ENCODE measurements around the gene LSM3.

Gene LSM3

DNA sequence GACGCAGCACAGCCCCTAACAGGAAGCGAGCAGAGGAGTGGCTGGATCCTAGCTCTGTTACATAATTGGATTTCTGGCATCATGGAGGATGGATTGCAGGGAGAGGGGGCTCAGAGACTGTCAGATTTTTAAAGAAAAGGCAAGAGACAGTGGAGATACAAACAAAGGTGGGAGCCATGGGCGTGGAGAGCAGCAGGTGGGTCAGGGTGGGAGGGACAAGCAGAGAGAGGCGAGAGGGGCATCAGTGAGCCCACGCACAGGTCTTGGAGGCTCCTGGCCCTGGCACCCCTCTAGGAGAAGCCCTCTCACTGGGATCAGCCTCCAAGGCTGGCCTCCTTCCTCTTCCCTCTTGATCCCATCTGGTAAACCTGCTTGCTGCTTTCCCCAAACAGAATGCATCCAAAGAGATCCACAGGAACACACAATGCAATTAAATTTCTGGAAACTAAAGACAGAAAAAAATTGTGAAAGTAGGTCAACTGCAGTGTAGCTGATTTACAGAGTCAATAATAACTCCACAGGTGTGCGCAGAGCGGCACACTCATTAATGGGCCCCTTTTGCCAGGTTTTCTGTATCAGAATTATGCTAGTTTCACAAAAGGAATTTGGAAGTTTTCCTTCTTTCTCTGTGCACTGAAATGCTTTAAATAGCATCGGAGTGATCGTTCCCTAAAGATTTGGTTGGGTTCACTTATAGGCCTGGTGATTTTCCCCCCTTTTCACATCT, 66.1 kb downstream of the LSM3 start:
- no peak for DNase-seq

DNA sequence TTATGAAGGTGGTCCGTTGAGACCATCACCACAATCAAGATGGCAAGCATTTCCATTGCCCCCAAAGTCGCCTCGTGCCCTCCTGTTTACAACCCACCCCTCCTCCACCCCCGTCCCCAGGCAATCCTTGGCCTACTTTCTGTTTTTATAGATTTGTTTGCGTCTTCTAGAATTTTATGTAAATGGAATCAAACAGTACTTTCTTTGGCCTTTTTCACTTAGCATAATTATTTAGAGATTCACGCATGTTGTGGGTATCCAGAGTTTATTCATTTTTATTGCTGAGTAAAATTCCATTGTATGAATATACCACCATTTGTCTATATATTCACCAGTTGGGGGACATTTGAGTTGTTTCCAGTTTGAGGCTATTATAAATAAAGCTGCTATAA, 66.6 kb downstream of the LSM3 start:
- DNase-seq, result no peak

DNA sequence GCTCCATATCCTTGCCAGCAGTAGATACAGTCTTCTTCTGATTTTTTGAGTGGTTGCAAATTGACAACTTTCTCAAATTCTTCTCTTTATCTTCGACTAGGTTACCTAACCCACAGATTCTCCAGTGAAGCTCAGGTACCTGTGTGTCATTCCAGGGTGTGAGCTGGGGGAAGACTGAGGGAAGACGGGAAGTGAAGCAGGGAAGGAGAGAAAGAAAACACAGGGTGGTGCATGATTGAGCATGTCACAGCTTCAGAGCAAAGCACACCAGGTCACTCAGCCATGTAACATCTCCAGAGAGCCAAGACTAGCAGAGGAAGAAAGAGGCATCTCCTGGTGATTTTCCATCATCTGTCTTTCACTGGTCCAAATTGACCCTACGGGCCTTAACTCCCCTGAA, 67.2 kb downstream of the LSM3 start:
- DNase-seq, result no peak

DNA sequence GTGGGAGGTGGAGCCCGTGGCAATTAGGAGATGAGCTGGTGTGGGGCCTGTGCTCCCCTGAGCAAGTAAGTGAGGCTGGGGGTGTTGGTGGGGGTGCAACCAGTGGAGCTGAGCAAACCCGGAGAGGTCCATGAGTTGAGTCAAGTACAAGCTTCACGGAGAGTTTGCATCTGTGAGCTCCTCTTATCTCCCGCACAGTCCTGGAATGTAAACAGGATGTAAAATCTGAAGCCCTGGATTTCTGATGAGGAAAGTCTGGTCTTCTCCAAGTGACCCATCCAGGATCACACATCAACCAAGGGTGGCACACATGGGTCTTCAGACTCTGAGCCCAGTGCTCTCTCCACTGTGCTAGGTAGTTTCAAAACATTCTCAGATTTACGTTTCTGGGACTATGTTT, 67.8 kb downstream of the LSM3 start:
- no peak for DNase-seq

DNA sequence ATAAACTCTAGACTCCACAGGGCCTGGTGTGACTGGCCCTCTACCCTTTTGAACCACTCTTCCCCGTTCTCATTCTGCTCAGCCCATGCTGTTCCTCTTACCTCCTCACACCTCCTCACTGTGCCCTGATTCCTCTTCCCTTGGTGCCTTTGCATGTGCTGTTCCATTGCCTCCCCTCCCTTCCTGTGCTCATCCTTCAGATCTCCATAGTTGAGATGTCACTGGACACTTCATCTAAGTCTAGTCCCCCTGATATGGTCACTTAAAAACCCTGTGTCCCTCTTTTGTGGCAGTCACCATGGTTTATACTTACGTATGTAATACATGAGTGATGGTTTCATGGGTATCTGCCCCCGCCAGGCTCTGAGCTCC, 69.8 kb downstream of the LSM3 start:
- DNase-seq, result no peak

DNA sequence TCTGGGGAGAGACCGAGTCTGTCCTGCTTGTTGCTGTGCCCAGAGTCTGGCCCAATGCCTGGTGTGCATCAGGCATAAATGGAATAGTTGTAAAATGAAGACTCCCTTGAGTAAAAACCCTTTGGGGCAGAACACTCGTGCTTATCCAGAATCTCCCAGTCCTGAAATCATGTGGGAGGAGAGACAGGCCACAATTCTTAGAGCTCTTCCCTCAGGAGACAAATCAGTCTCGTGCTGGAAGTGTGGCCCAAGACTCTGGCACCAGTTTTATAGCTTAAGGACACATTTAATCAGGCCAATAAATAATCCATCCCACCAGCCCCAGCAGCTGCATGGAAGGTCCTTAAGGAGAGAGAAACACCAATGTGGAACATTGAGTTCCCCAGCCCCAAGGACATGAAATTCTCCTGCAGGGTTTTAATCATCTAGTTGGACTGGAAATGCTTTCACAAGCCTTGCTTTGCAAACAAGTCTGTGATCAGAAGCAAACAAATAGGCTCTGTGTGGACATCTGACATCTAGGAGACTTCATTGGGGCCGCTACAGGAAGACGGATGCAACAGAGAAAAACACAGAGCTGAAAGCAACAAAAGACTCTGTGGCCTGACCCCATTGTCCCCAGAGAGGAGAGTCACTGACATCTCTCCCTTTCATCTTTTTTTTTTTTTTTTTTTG, 70.4 kb downstream of the LSM3 start:
- DNase-seq, result no peak
